Measurements from ENCODE around the gene SHLD2.
"Not testable (repeated sequence)": the region's sequence is repeated elsewhere in the genome, so short reads cannot be mapped to it uniquely, and the experiment has no call there.

DNA sequence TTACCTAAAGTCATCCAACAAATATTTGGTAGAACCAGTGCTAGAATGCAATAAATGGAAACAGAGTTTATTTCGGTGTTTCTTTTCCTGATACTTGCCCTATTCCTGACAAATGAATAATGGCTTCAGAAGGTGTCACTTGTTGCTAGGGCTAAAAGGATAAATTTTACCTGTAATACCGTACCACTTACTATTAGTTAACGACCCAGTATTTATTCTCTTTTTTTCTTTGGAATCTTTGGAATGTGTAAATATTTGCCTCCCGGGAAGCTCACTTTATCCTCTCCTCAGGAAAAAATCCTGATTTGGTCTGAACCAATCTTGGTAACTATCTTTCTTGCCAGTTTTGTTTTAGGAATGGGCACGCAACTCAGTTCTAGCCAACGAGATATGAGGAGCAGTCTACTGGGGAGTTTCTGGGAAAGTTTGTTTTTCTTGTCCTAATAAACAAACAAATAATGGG lies 144.4 kb downstream of the SHLD2 start:
- TF ChIP-seq POLR2A (IDR thresholded peaks at IDR 0.05) = not testable (repeated sequence)
- TF ChIP-seq, protein P1, sequence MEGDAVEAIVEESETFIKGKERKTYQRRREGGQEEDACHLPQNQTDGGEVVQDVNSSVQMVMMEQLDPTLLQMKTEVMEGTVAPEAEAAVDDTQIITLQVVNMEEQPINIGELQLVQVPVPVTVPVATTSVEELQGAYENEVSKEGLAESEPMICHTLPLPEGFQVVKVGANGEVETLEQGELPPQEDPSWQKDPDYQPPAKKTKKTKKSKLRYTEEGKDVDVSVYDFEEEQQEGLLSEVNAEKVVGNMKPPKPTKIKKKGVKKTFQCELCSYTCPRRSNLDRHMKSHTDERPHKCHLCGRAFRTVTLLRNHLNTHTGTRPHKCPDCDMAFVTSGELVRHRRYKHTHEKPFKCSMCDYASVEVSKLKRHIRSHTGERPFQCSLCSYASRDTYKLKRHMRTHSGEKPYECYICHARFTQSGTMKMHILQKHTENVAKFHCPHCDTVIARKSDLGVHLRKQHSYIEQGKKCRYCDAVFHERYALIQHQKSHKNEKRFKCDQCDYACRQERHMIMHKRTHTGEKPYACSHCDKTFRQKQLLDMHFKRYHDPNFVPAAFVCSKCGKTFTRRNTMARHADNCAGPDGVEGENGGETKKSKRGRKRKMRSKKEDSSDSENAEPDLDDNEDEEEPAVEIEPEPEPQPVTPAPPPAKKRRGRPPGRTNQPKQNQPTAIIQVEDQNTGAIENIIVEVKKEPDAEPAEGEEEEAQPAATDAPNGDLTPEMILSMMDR (IDR thresholded peaks at IDR 0.05) = not testable (repeated sequence)

Data from ovary (tissue), 3 donors.